H1 (cell line): Measurements from ENCODE around the gene BPIFB3. TPM values are rescaled to one million over a fixed set of nuclear protein-coding genes. Genes with fewer than 3 reads are reported as not detected.

ENCODE experiments used
- CHD7 ChIP-seq: fragments of 300-600 bp; sonication (generic); IDR thresholded peaks from 2 replicates; pipeline ENCODE4 v1.7.1; 2012; ENCODE audit warnings: low read length, moderate library complexity, mild to moderate bottlenecking, inconsistent platforms; ENCODE audit not compliant: insufficient replicate concordance
- EP300 ChIP-seq, 2 experiments: IDR thresholded peaks; 1 replicate in 1 of 2; 2 replicates in 1 of 2; pipeline ENCODE4 v1.6.1; 2011 to 2012; ENCODE audit warnings: low read depth in 2 of 2, low read length in 2 of 2, mild to moderate bottlenecking in 2 of 2, borderline replicate concordance in 1 of 2, inconsistent platforms in 1 of 2, moderate library complexity in 1 of 2
- GTF2F1 ChIP-seq: IDR thresholded peaks from 2 replicates; pipeline ENCODE4 v1.6.1; 2012; ENCODE audit warnings: low read depth, low read length, improper control_type of control experiment, borderline replicate concordance
- NANOG ChIP-seq: IDR thresholded peaks from 2 replicates; pipeline ENCODE4 v1.6.1; 2011; ENCODE audit warnings: low read length, low read depth, mild to moderate bottlenecking, inconsistent platforms; ENCODE audit not compliant: insufficient read depth, poor library complexity, severe bottlenecking
- NRF1 ChIP-seq: IDR thresholded peaks from 2 replicates; pipeline ENCODE4 v1.6.1; 2011; ENCODE audit warnings: mild to moderate bottlenecking, low read depth, low read length, improper control_type of control experiment
- polyA plus RNA-seq, 7 experiments: library from polyadenylated mRNA; depleted of rRNA in 3 of 7; stranded (reverse) in 5 of 7; unstranded in 2 of 7; fragments of >200 nt in 5 of 7; fragments of 200-250 nt in 2 of 7; gene quantifications; 1 replicate in 5 of 7; 2 replicates in 1 of 7; 4 replicates in 1 of 7; pipeline versions ENCODE4 v1.2.1 to v1.2.3, GENCODE V29; 2011 to 2013; ENCODE audit warnings: missing spikeins in 2 of 7, mixed read lengths in 2 of 7
- total RNA-seq: library from RNA; stranded (reverse); fragmentation: NEBNext Ultra II Directional; extraction: Animal tissue kit (Norgen Biotek cat#: 25700); gene quantifications from 2 replicates; pipeline ENCODE4 v1.2.1, GENCODE V29; 2021

Gene BPIFB3
- total and polyA plus RNA-seq, 2 of the 8 experiments (the other 6 are each of a cell fraction or from before 2014, with no cell fraction given): not detected

- no peak for TF ChIP-seq CHD7
- no peak for TF ChIP-seq NANOG
- no peak for TF ChIP-seq EP300 (IDR thresholded peaks at IDR 0.05; ENCODE audit: borderline replicate concordance in 1 of 2, low read depth in 2 of 2, low read length in 2 of 2)
- TF ChIP-seq GTF2F1: no peak
- TF ChIP-seq NRF1: no peak
Measured at GRCh38 chr20:33028875-33029274, 24.8 kb upstream of the BPIFB3 start (continued).
